K562 (cell line): Measurements from ENCODE around the gene CNTN4. TPM values are rescaled to one million over a fixed set of nuclear protein-coding genes. Genes with fewer than 3 reads are reported as not detected.

ENCODE experiments used
- ATAC-seq: fragments of 200-7000 bp; cut with Tn5 transposase; 3 replicates; pipeline ENCODE4 v1.9.1; 2020; ENCODE audit warnings: moderate library complexity
- BruUV-seq: library from RNA; stranded (reverse); fragments of 400-500 nt; replicated peaks from 2 replicates; lab custom pipeline; 2021; lab: Mats Ljungman, UMichigan
- CTCF ChIA-PET: fragments of 300-600 bp; formaldehyde crosslinking; extraction: SDS; loops from one replicate; lab custom pipeline; 2021; ENCODE audit warnings: low intra/inter-chr PET ratio; lab: Yijun Ruan, JAX
- POLR2A ChIA-PET: fragments of 300-600, 350-650 bp; sonication (Branson Sonifier 250); formaldehyde crosslinking; extraction: SDS; loops from one replicate; lab custom pipeline; 2021; ENCODE audit warnings: antibody characterized with exemption, inconsistent platforms; lab: Yijun Ruan, JAX
- DNase-seq, 4 experiments: peaks; one replicate each; pipeline versions ENCODE4 v3.0.0 to v3.0.0-alpha.2; 2011 to 2018; ENCODE audit warnings: low spot score in 3 of 4, mixed read lengths in 3 of 4; ENCODE audit errors: extremely low read depth in 1 of 4
- FAIRE-seq: peaks from 2 replicates; lab custom pipeline; 2011; peaks lifted over from hg19 to GRCh38; lab: Jason Lieb, UNC
- H2AFZ ChIP-seq: 2 replicates; pipeline ENCODE4 v1.6.0; 2011; ENCODE audit warnings: low read depth, low read length, control low read depth, inconsistent platforms
- H3K27ac ChIP-seq: fragments of 200-600 bp; 3 replicates; pipeline ENCODE4 v1.8.0; 2011; ENCODE audit warnings: low read depth, mild to moderate bottlenecking, control low read depth, inconsistent platforms, low read length, moderate library complexity, mixed read lengths; ENCODE audit errors: extremely low read depth
- H3K27me3 ChIP-seq, 2 experiments: fragments of 300-600 bp in 1 of 2; 2 replicates in 1 of 2; 3 replicates in 1 of 2; pipeline versions ENCODE4 v1.6.0 to v1.8.0; 2011; ENCODE audit warnings: inconsistent platforms in 2 of 2, low read length in 2 of 2, mild to moderate bottlenecking in 1 of 2, mixed read lengths in 1 of 2, moderate library complexity in 1 of 2; ENCODE audit not compliant: control insufficient read depth in 2 of 2, insufficient read depth in 2 of 2
- H3K36me3 ChIP-seq: fragments of 300-600 bp; 3 replicates; pipeline ENCODE4 v1.8.0; 2011; ENCODE audit warnings: mild to moderate bottlenecking, low read length, inconsistent platforms; ENCODE audit not compliant: control insufficient read depth, insufficient read depth
- H3K4me1 ChIP-seq, 2 experiments: fragments of 200-600 bp in 1 of 2; replicated peaks in 1 of 2; 2 replicates in 1 of 2; 3 replicates in 1 of 2; pipeline versions ENCODE4 v1.5.1 to v1.8.0; 2011; ENCODE audit warnings: inconsistent platforms in 2 of 2, low read length in 2 of 2, mild to moderate bottlenecking in 1 of 2, mixed read lengths in 1 of 2, moderate library complexity in 1 of 2; ENCODE audit not compliant: control insufficient read depth in 2 of 2, insufficient read depth in 2 of 2
- H3K4me2 ChIP-seq: 2 replicates; pipeline ENCODE4 v1.6.1; 2011; ENCODE audit warnings: low read length, control low read depth, inconsistent platforms, mixed read lengths; ENCODE audit not compliant: insufficient read depth
- H3K4me3 ChIP-seq: fragments of 200-600 bp; sonication (generic), shearing (Covaris generic); 2 replicates; pipeline ENCODE4 v1.5.1; 2016; ENCODE audit warnings: control low read depth, inconsistent platforms
- H3K79me2 ChIP-seq: fragments of 200-600 bp; 3 replicates; pipeline ENCODE4 v1.8.0; 2011; ENCODE audit warnings: low read length, inconsistent platforms; ENCODE audit not compliant: control insufficient read depth, insufficient read depth
- H3K9ac ChIP-seq, 2 experiments: 2 replicates each; pipeline versions ENCODE4 v1.6.0 to v1.6.1; 2011; ENCODE audit warnings: low read depth in 2 of 2, low read length in 2 of 2, control low read depth in 1 of 2, inconsistent platforms in 1 of 2, mild to moderate bottlenecking in 1 of 2, mixed read lengths in 1 of 2; ENCODE audit not compliant: insufficient read depth in 1 of 2
- H3K9me1 ChIP-seq: one replicate; pipeline ENCODE4 v1.6.0; 2011; ENCODE audit warnings: inconsistent platforms, mild to moderate bottlenecking, low read length, moderate library complexity; ENCODE audit not compliant: control insufficient read depth, insufficient read depth
- H3K9me3 ChIP-seq: replicated peaks from 2 replicates; pipeline ENCODE4 v1.5.1; 2011; ENCODE audit warnings: low read depth, low read length, inconsistent platforms; ENCODE audit not compliant: control insufficient read depth, insufficient read depth
- H4K20me1 ChIP-seq: replicated peaks from 2 replicates; pipeline ENCODE4 v1.6.1; 2011; ENCODE audit warnings: low read length, inconsistent platforms, mixed read lengths; ENCODE audit not compliant: control insufficient read depth, insufficient read depth
- EZH2 ChIP-seq: IDR thresholded peaks from 2 replicates; pipeline ENCODE4 v1.6.1; 2012; ENCODE audit warnings: low read depth, mild to moderate bottlenecking, inconsistent platforms, low read length, borderline replicate concordance
- HDAC1 ChIP-seq, 2 experiments: fragments of 450-650 bp; IDR thresholded peaks; 2 replicates each; pipeline ENCODE4 v1.6.1; 2016 to 2017; ENCODE audit warnings: inconsistent platforms in 1 of 2, mild to moderate bottlenecking in 1 of 2, moderate library complexity in 1 of 2
- KLF13 ChIP-seq: fragments of 450-650 bp; IDR thresholded peaks from 2 replicates; pipeline ENCODE4 v1.6.1; 2016; ENCODE audit warnings: missing genetic modification characterization, low read depth, mild to moderate bottlenecking, missing compliant biosample characterization, moderate library complexity, borderline replicate concordance
- MAFF ChIP-seq: IDR thresholded peaks from 2 replicates; pipeline ENCODE4 v1.6.1; 2012; ENCODE audit warnings: low read length, improper control_type of control experiment
- MAFG ChIP-seq: fragments of 450-650 bp; conservative IDR thresholded peaks from 2 replicates; pipeline ENCODE4 v1.6.1; 2016; ENCODE audit warnings: missing genetic modification characterization, missing compliant biosample characterization
- MAFK ChIP-seq: IDR thresholded peaks from 2 replicates; pipeline ENCODE4 v1.6.1; 2011; ENCODE audit warnings: low read length, improper control_type of control experiment
- RB1 ChIP-seq: fragments of 450-650 bp; IDR thresholded peaks from 2 replicates; pipeline ENCODE4 v1.6.1; 2017; ENCODE audit warnings: low read depth, mild to moderate bottlenecking
- TRIM24 ChIP-seq, 2 experiments: fragments of 450-650 bp; IDR thresholded peaks; 2 replicates each; pipeline ENCODE4 v1.6.1; 2016
- ZNF146 ChIP-seq: IDR thresholded peaks from one replicate; pipeline ENCODE4 v1.6.1; 2018; ENCODE audit warnings: missing compliant biosample characterization; ENCODE audit not compliant: unreplicated experiment
- ZNF212 ChIP-seq: fragments of 450-650 bp; formaldehyde crosslinking; IDR thresholded peaks from 2 replicates; pipeline ENCODE4 v1.4.0; 2020; ENCODE audit warnings: mild to moderate bottlenecking
- ZNF316 ChIP-seq: fragments of 450-650 bp; IDR thresholded peaks from 2 replicates; pipeline ENCODE4 v1.6.1; 2016
- ZNF717 ChIP-seq: fragments of 250-450 bp; sonication (Bioruptor Pico); IDR thresholded peaks from 2 replicates; pipeline ENCODE4 v1.5.0; 2021
- WGBS: fragments of 100-300 bp; shearing (Covaris generic); methylation state at CpG from one replicate; pipeline ENCODE4 v1.1.6; 2016; ENCODE audit warnings: low coverage, mixed read lengths; ENCODE audit not compliant: insufficient coverage; ENCODE audit errors: missing lambda C conversion rate; 5-methylcytosine and 5-hydroxymethylcytosine counted together
- in situ Hi-C: fragments of 300-500 bp; cut with MboI; formaldehyde crosslinking; loops from 4 replicates; pipeline ENCODE4 v1.15.0; 2018; ENCODE audit warnings: inconsistent platforms, mixed read lengths
- intact Hi-C: fragments of 100-400 bp; cut with micrococcal nuclease; formaldehyde crosslinking; loops from 2 replicates; pipeline ENCODE4 v1.14.2; 2022
- polyA plus RNA-seq, 8 experiments: library from polyadenylated mRNA; depleted of rRNA in 4 of 8; stranded (reverse) in 5 of 8; unstranded in 3 of 8; fragments of >200 nt; fragmentation: Nextera tagmentation in 2 of 8; fragmentation: Illumina TruSeq in 1 of 8; extraction: Ambion mirVana in 2 of 8; extraction: Trizol in 1 of 8; gene quantifications; 2 replicates each; pipeline versions ENCODE4 v1.2.1 to v1.2.3, GENCODE V29; 2011 to 2014; ENCODE audit warnings: inconsistent platforms in 1 of 8, missing spikeins in 1 of 8
- total RNA-seq, 7 experiments: library from RNA; depleted of rRNA in 6 of 7; stranded (reverse); fragments of >200 nt in 6 of 7; fragmentation: Illumina TruSeq in 2 of 7; extraction: Trizol in 2 of 7; gene quantifications; 2 replicates each; pipeline versions ENCODE4 v1.2.1 to v1.2.3, GENCODE V29; 2011 to 2021; ENCODE audit warnings: low replicate concordance in 1 of 7

Gene CNTN4
- total and polyA plus RNA-seq, 9 of the 15 experiments (the other 6 are each of a cell fraction or from before 2014, with no cell fraction given) = not detected

- no peaks in the 10 kb centered on the region; the same call in 1 of the 2 replicates for H3K9me3 ChIP-seq
- H2AFZ ChIP-seq = no peak overlapping the region
- no peak overlapping the region for H3K9ac ChIP-seq
- no peak overlapping the region for H3K4me2 ChIP-seq
- no peaks in the 10 kb centered on the region for H4K20me1 ChIP-seq
- no peaks in the 10 kb centered on the region for H3K79me2 ChIP-seq
- 0% methylated on average over 4 of the region's 4 CpGs for WGBS
- BruUV-seq = no TSS peak
- H3K36me3 ChIP-seq = no peaks in the 10 kb centered on the region
- no peaks in the 10 kb centered on the region for H3K27me3 ChIP-seq
- TF ChIP-seq MAFK (peak; percentile 56; the same call in 1 of the 2 replicates), ZNF316 (peak; percentile 50; the same call in 1 of the 2 replicates), MAFF (peak; percentile 37; the same call in 1 of the 2 replicates), EZH2 (no peak), MAFG (peak; percentile 49), KLF13 (tag) (no peak)
- H3K4me1 ChIP-seq = no peaks in the 10 kb centered on the region
- ChIA-PET POLR2A (no interaction called here), CTCF (no interaction called here)
- no peak overlapping the region for H3K4me3 ChIP-seq
- DNase-seq (no peak), ATAC-seq (no peak), FAIRE-seq (no peak)
- H3K9me1 ChIP-seq = no peaks in the 10 kb centered on the region
- intact Hi-C loops = no loop called here
- in situ Hi-C loops = no loop called here
- H3K27ac ChIP-seq = no peak overlapping the region
Observed at GRCh38 chr3:2206536-2206935, 107.9 kb downstream of the CNTN4 start.

GRCh38 chr3:2211568-2211967, 112.9 kb downstream of the CNTN4 start:
- ChIA-PET CTCF (no interaction called here), POLR2A (no interaction called here)
- no peak for FAIRE-seq
- ATAC-seq = no peak
- Histone ChIP-seq H3K36me3 (no peaks in the 10 kb centered on the region), H3K9me3 (no peaks in the 10 kb centered on the region), H3K4me3 (no peak overlapping the region), H4K20me1 (no peaks in the 10 kb centered on the region), H3K9me1 (no peaks in the 10 kb centered on the region), H3K79me2 (no peaks in the 10 kb centered on the region), H2AFZ (no peak overlapping the region), H3K9ac (no peak overlapping the region), H3K27ac (no peak overlapping the region), H3K4me2 (no peak overlapping the region), H3K27me3 (no peaks in the 10 kb centered on the region), H3K4me1 (no peaks in the 10 kb centered on the region)
- intact Hi-C loops = no loop called here
- in situ Hi-C loops = no loop called here
- DNase-seq = no peak
- BruUV-seq = no TSS peak
- 0% methylated on average over 2 of the region's 2 CpGs for WGBS
- TF ChIP-seq ZNF212 (CRISPR knock-in tag) = no peak
- no peak for TF ChIP-seq HDAC1 (IDR thresholded peaks at IDR 0.05)
- TF ChIP-seq ZNF146 (CRISPR knock-in tag) = no peak
- no peak for TF ChIP-seq TRIM24 (IDR thresholded peaks at IDR 0.05)
- TF ChIP-seq ZNF717 (CRISPR knock-in tag) = no peak
- TF ChIP-seq RB1 = no peak
